ENCODE measurements around the gene TAF5. TPM values are rescaled to one million over a fixed set of nuclear protein-coding genes. Genes with fewer than 3 reads are reported as not detected.

TAF5 gene
- 5.5 and 5.6 TPM in 2 replicates for total RNA-seq

GRCh38 chr10:103367782-103368518 is at the start of gene TAF5:
Gene TAF5 (plus strand): TSS chr10:103367976. CDS start chr10:103367990, 14 bp downstream.

DNA sequence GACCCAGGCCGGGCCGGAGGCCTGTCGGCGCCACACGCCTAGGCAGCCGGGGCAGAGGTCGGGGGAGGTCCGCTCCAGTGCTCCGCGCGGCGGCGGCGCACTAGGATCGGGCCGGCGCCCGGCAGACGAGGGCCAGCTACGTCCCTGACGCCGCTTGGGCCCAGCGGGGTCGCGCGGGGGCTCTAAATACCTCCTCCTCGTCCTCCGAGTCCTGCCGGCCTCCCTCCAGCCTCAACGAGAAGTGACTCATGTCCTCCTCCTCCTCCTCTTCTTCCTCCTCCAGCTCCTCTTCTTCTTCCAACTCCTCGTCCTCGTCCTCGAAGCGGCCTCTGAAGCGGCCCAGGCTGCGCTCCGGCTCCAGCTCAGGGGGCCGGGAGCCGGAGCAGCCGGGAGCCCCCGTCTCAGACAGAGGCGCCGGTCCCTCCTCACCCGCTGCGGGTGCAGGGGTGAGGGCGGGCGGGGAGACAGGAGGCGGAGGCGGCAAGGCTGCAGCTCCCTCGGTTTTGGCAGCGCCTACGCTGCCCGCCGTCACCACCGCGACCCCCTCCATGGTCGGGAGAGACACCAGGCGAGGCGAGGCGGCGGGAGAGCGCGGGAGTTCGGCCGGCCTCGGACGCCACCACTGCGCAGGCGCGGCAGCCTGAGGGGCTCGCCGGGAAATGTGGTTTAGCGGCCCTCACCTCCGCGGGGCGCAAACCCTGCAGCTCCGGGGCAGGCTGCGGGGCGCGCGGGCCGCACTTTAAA is 17.1 kb upstream of the TAF5 start, which contains the start of gene PCGF6:
PCGF6 (minus strand) TSS at position 624 of the 744 bp plus-strand sequence; CDS start at position 550, 74 bp downstream.

DNA sequence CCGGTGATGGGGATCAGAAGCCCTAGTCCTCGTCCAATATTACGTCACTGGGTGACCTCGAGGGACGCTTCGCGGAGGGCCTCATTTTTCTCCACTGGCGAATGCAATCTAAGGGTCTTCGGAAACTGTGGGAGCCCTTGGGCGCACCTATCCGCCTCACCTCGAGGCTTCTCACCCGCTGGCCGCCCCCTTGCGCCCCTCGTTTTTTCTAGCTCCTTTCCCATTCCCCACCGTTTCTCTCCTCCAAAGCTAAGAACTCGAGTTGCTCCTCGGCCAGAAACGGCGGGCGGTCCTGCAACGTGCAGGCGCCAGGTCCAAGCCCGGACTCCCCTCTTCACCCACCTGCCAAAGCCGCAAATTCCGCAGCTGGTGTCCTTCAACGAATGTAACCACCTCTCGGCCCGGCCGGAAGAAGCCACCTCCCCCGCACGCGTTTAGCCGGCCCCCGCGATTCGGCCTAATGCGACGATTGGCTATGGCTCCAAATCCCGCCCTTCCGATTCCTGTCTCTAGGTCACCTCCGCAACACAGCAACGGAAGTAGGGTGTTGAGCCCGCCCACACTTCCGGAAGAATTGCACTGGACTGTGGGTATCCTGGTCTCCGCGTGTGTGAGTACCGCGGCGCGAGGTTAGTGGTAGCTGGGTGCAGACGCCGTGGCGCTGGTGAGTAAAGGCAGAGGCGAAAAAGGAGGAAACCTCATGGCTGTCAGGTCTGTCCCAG is 28.5 kb downstream of the TAF5 start, which contains the start of the genes ATP5MK and PDCD11:
ATP5MK (minus strand) TSS at position 409 of the 722 bp plus-strand sequence. CDS start 4,018 bp downstream, outside the sequence.
PDCD11 (plus strand) TSS at position 560 of the 722 bp plus-strand sequence. CDS start 1,801 bp downstream, outside the sequence.

Other genes starting within 250 kb of the TAF5 start
- 49.7 and 62.6 TPM in 2 replicates for gene NT5C2, start 174.7 kb upstream of the TAF5 start, total RNA-seq
- gene RPEL1, start 122.1 kb upstream of the TAF5 start, total RNA-seq: not detected in 2 replicates
- 2.4 and 3.7 TPM in 2 replicates for gene INA, start 90.8 kb upstream of the TAF5 start, total RNA-seq
- gene PCGF6, start 16.8 kb upstream of the TAF5 start, total RNA-seq: 10.9 and 11.8 TPM in 2 replicates
- 356 and 617 TPM in 2 replicates for gene ATP5MK, start 28.5 kb downstream of the TAF5 start, total RNA-seq
- gene PDCD11, start 28.6 kb downstream of the TAF5 start, total RNA-seq: 29.4 and 39.4 TPM in 2 replicates
- 0.79 and 1.7 TPM in 2 replicates for gene CALHM2, start 84.4 kb downstream of the TAF5 start, total RNA-seq
- not detected in 2 replicates for gene CALHM1, start 90.9 kb downstream of the TAF5 start, total RNA-seq
- not detected in 2 replicates for gene CALHM3, start 111.3 kb downstream of the TAF5 start, total RNA-seq
- gene NEURL1, start 125.7 kb downstream of the TAF5 start, total RNA-seq: 0.23 and 0.35 TPM in 2 replicates

All from airway epithelial cell (primary cell).